SU-DHL-6 (cell line): Measurements from ENCODE around the gene MAPK10.
"Not testable (repeated sequence)": the region's sequence is repeated elsewhere in the genome, so short reads cannot be mapped to it uniquely, and the experiment has no call there.

ENCODE experiments used
- H2AFZ ChIP-seq: fragments of 200-600 bp; sonication (generic); 2 replicates; pipeline ENCODE4 v1.6.1; 2014; ENCODE audit warnings: low read depth, mild to moderate bottlenecking, moderate library complexity, mixed read lengths, antibody characterized with exemption, low read length; ENCODE audit not compliant: severe bottlenecking
- H3F3A ChIP-seq: fragments of 200-600 bp; shearing (Covaris generic); 2 replicates; pipeline ENCODE4 v1.6.0; 2016; ENCODE audit warnings: antibody characterized with exemption, mild to moderate bottlenecking; ENCODE audit not compliant: insufficient read depth
- H3K27ac ChIP-seq: fragments of 200-600 bp; sonication (generic); 2 replicates; pipeline ENCODE4 v1.5.1; 2016; ENCODE audit warnings: low read depth, mild to moderate bottlenecking, low read length, moderate library complexity, mixed read lengths
- H3K27me3 ChIP-seq: fragments of 200-600 bp; sonication (generic), shearing (Covaris generic); 2 replicates; pipeline ENCODE4 v1.6.0; 2014; ENCODE audit warnings: mild to moderate bottlenecking, low read length
- H3K36me3 ChIP-seq: fragments of 200-600 bp; sonication (generic); 2 replicates; pipeline ENCODE4 v1.6.1; 2014; ENCODE audit warnings: mild to moderate bottlenecking, low read length, mixed read lengths
- H3K4me2 ChIP-seq: fragments of 300-600, 200-600 bp; shearing (Covaris generic), sonication (generic); 2 replicates; pipeline ENCODE4 v1.6.0; 2014; ENCODE audit warnings: low read length, low read depth, mild to moderate bottlenecking; ENCODE audit not compliant: poor library complexity, severe bottlenecking
- H3K4me3 ChIP-seq: fragments of 200-600 bp; sonication (generic); 2 replicates; pipeline ENCODE4 v1.5.1; 2014; ENCODE audit warnings: antibody characterized with exemption, low read length, mild to moderate bottlenecking, mixed read lengths; ENCODE audit not compliant: insufficient read depth, poor library complexity, severe bottlenecking
- H3K79me2 ChIP-seq: fragments of 200-600 bp; sonication (generic); 2 replicates; pipeline ENCODE4 v1.6.1; 2014; ENCODE audit warnings: mild to moderate bottlenecking, low read length, moderate library complexity; ENCODE audit not compliant: insufficient read depth
- H3K9ac ChIP-seq: fragments of 200-600 bp; sonication (generic); 2 replicates; pipeline ENCODE4 v1.7.0; 2014; ENCODE audit warnings: mild to moderate bottlenecking, low read length
- H3K9me2 ChIP-seq: fragments of 200-600 bp; sonication (generic); replicated peaks from 2 replicates; pipeline ENCODE4 v1.6.1; 2014; ENCODE audit warnings: low read length; ENCODE audit not compliant: insufficient read depth
- H3K9me3 ChIP-seq: fragments of 200-600 bp; sonication (generic); 2 replicates; pipeline ENCODE4 v1.6.1; 2014; ENCODE audit warnings: low read length, mixed read lengths; ENCODE audit not compliant: insufficient read depth
- H4K20me1 ChIP-seq: fragments of 200-600 bp; sonication (generic); 2 replicates; pipeline ENCODE4 v1.6.1; 2014; ENCODE audit warnings: low read depth, mild to moderate bottlenecking, antibody characterized with exemption, low read length, moderate library complexity, mixed read lengths
- CTCF ChIP-seq: fragments of 200-600 bp; sonication (generic); IDR thresholded peaks from one replicate; pipeline ENCODE4 v1.5.1; 2017; ENCODE audit warnings: antibody characterized with exemption, mild to moderate bottlenecking, low read length, moderate library complexity; ENCODE audit not compliant: insufficient read depth, poor library complexity, severe bottlenecking
- EZH2phosphoT487 ChIP-seq: fragments of 200-600 bp; sonication (generic), shearing (Covaris generic); conservative IDR thresholded peaks from 2 replicates; pipeline ENCODE4 v1.6.1; 2018; ENCODE audit warnings: mild to moderate bottlenecking, antibody characterized with exemption, low read length, moderate library complexity, mixed read lengths

The MAPK10 gene

GRCh38 chr4:86334020-86334750 lies 25.7 kb downstream of the MAPK10 start:
- no peaks in the 10 kb centered on the region for H3K36me3 ChIP-seq
- no peak overlapping the region for H3K4me2 ChIP-seq
- H3K79me2 ChIP-seq = no peaks in the 10 kb centered on the region
- H3K4me3 ChIP-seq = no peak overlapping the region
- no peaks in the 10 kb centered on the region for H4K20me1 ChIP-seq
- no peaks in the 10 kb centered on the region for H3K9me3 ChIP-seq
- no peaks in the 10 kb centered on the region for H3K27me3 ChIP-seq
- no peaks in the 10 kb centered on the region for H3K9me2 ChIP-seq
- no peak overlapping the region for H3K9ac ChIP-seq
- no peak overlapping the region for H3K27ac ChIP-seq
- no peaks in the 10 kb centered on the region for H3F3A ChIP-seq
- no peak overlapping the region for H2AFZ ChIP-seq
- TF ChIP-seq EZH2phosphoT487 = no peak
- no peak for TF ChIP-seq CTCF

GRCh38 chr4:86333236-86333635 lies 26.6 kb downstream of the MAPK10 start:
- no peak for TF ChIP-seq CTCF
- no peak for TF ChIP-seq EZH2phosphoT487
- no peak overlapping the region for H3K27ac ChIP-seq
- no peak overlapping the region for H2AFZ ChIP-seq
- no peaks in the 10 kb centered on the region for H3K27me3 ChIP-seq
- H3K9me3 ChIP-seq = no peaks in the 10 kb centered on the region
- H3K4me2 ChIP-seq = no peak overlapping the region
- H3K9me2 ChIP-seq = no peaks in the 10 kb centered on the region
- no peaks in the 10 kb centered on the region for H3F3A ChIP-seq
- H3K36me3 ChIP-seq = no peaks in the 10 kb centered on the region
- no peak overlapping the region for H3K9ac ChIP-seq
- no peak overlapping the region for H3K4me3 ChIP-seq
- no peaks in the 10 kb centered on the region for H4K20me1 ChIP-seq
- no peaks in the 10 kb centered on the region for H3K79me2 ChIP-seq

- no peaks in the 10 kb centered on the region for H3K9me3 ChIP-seq
- no peak overlapping the region for H3K9ac ChIP-seq
- H2AFZ ChIP-seq = no peak overlapping the region
- H3K36me3 ChIP-seq = no peaks in the 10 kb centered on the region
- H3K79me2 ChIP-seq = no peaks in the 10 kb centered on the region
- no peaks in the 10 kb centered on the region for H3F3A ChIP-seq
- no peaks in the 10 kb centered on the region for H3K27me3 ChIP-seq
- H4K20me1 ChIP-seq = no peaks in the 10 kb centered on the region
- no peak overlapping the region for H3K27ac ChIP-seq
- no peaks in the 10 kb centered on the region for H3K9me2 ChIP-seq
- H3K4me2 ChIP-seq = no peak overlapping the region
- no peak overlapping the region for H3K4me3 ChIP-seq
- no peak for TF ChIP-seq EZH2phosphoT487
- TF ChIP-seq CTCF = no peak
Measured at GRCh38 chr4:86330961-86331742, 28.7 kb downstream of the MAPK10 start.

DNA sequence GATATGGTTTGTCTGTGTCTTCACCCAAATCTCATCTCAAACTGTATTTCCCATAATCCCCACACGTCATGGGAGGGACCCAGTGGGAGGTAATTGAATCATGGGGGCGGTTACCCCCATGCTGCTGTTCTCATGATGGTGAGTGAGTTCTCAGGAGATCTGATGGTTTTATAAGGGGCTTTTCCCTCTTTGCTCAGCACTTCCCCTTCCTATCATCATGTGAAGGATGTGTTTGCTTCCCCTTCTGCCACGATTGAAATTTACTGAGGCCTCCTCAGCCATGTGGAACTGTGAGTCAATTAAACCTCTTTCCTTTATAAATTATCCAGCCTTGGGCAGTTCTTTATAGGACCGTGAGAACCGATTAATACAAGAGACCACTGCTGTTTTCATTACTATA lies 29.4 kb downstream of the MAPK10 start:
- not testable (repeated sequence) for H4K20me1 ChIP-seq, H3K9me2 ChIP-seq

More for the DNA sequence above, 29.4 kb downstream of the MAPK10 start:
- not testable (repeated sequence) for H3F3A ChIP-seq, H3K27me3 ChIP-seq, H3K79me2 ChIP-seq, H3K27ac ChIP-seq, H3K9me3 ChIP-seq, H2AFZ ChIP-seq, H3K9ac ChIP-seq, H3K4me2 ChIP-seq, H3K4me3 ChIP-seq, H3K36me3 ChIP-seq
